WTC11 (cell line): ENCODE data around the gene PHF24.

Experiments
- CTCF ChIP-seq: fragments of 200-600 bp; IDR thresholded peaks from 2 replicates; pipeline ENCODE4 v1.8.0; 2022; ENCODE audit warnings: antibody characterized with exemption
- E2F5 ChIP-seq: sonication (generic); formaldehyde crosslinking; IDR thresholded peaks from 2 replicates; pipeline ENCODE4 v1.8.1; 2022; ENCODE audit warnings: mild to moderate bottlenecking, moderate library complexity, missing genetic modification reagents
- PREB ChIP-seq: sonication (generic); formaldehyde crosslinking; IDR thresholded peaks from 2 replicates; pipeline ENCODE4 v1.8.1; 2022; ENCODE audit warnings: mild to moderate bottlenecking, missing genetic modification reagents, moderate library complexity, borderline replicate concordance

GRCh38 chr9:34988218-34989002 is 30.3 kb downstream of the PHF24 start:
- TF ChIP-seq CTCF (no peak), E2F5 (CRISPR knock-in tag) (no peak), PREB (CRISPR knock-in tag) (no peak)
